Testis (tissue), 3 donors: ENCODE results near the gene TCL1A. TPM values are rescaled to one million over a fixed set of nuclear protein-coding genes. Genes with fewer than 3 reads are reported as not detected.

Source experiments
- DNase-seq: peaks from one replicate; pipeline ENCODE4 v3.0.0-alpha.2; 2019
- H3K27ac ChIP-seq, 2 donors: fragments of 200-600 bp; sonication (generic); one replicate each; pipeline ENCODE4 v1.5.1; 2019
- H3K27me3 ChIP-seq: fragments of 200-600 bp; sonication (generic); one replicate; pipeline ENCODE4 v1.5.1; 2019
- H3K36me3 ChIP-seq: fragments of 200-600 bp; sonication (generic); one replicate; pipeline ENCODE4 v1.5.1; 2017; ENCODE audit warnings: low read depth; ENCODE audit errors: missing control alignments
- H3K4me1 ChIP-seq: fragments of 200-600 bp; sonication (generic); one replicate; pipeline ENCODE4 v1.5.1; 2019
- H3K4me3 ChIP-seq, 2 donors: fragments of 200-600 bp; sonication (generic); one replicate each; pipeline ENCODE4 v1.5.1; 2017 to 2019
- H3K9me3 ChIP-seq: fragments of 200-600 bp; sonication (generic); one replicate; pipeline ENCODE4 v1.5.1; 2017
- POLR2A ChIP-seq: fragments of 450-650 bp; IDR thresholded peaks from one replicate; pipeline ENCODE4 v1.6.1; 2017; ENCODE audit warnings: antibody characterized with exemption, mild to moderate bottlenecking, moderate library complexity
- WGBS, 2 donors: methylation state at CpG; one replicate each; pipeline ENCODE4 v1.1.5; 2018; 5-methylcytosine and 5-hydroxymethylcytosine counted together
- intact Hi-C: fragments of 100-400 bp; cut with DNase I; formaldehyde crosslinking; loops from one replicate; pipeline ENCODE4 v1.15.1; 2023; ENCODE audit warnings: low total_unique reads
- polyA plus RNA-seq: library from polyadenylated mRNA; stranded (reverse); fragments of 350-450 nt; fragmentation: Illumina TruSeq; extraction: RNeasy Lipid Tissue Mini Kit (QIAGEN cat#74804); gene quantifications from one replicate; pipeline ENCODE4 v1.2.3, GENCODE V29; 2014; ENCODE audit warnings: low read depth, low replicate concordance; ENCODE audit not compliant: insufficient read depth
- small RNA-seq, 2 donors: library from RNA; depleted of rRNA; stranded (forward); fragments of <200 nt; gene quantifications; one replicate each; pipeline ENCODE3, GENCODE V24; 2016
- total RNA-seq, 2 donors: library from RNA; depleted of rRNA; stranded (reverse); fragments of >200 nt; gene quantifications; one replicate each; pipeline ENCODE4 v1.2.3, GENCODE V29; 2016
- TF ChIP-seq, protein P1 (sequence below), 3 experiments: fragments of 450-650 bp in 2 of 3; fragments of 200-600 bp in 1 of 3; sonication (generic) in 1 of 3; IDR thresholded peaks; one replicate each; pipeline ENCODE4 v1.5.1; 2016 to 2019; ENCODE audit warnings: antibody characterized with exemption in 3 of 3, mild to moderate bottlenecking in 2 of 3, moderate library complexity in 1 of 3

TCL1A gene
- total and polyA plus RNA-seq, 3 donors from 2014 or later, result 10.2 to 14.1 (median 13.7) TPM

DNA sequence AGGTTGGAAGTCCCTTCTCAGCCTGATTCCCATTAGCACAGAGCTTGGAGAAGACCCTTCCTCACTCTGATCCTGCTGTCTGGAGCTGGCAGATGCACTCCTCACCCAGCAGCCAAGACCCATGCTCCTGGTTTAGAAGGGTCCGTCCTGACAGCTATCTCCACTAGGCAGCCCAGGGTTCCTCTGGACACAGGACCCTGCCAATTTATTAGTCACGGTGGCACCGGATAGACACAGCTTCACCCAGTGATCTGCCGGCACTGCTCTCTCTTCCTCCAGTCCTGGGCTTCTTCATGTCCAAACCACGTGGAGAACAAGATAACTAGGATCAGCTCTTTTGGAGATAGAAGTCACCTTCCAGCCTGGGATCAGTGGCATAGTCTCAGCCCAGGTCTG, 53.9 kb downstream of the TCL1A start:
- H3K4me3 ChIP-seq, result no peak overlapping the region
- no peaks in the 10 kb centered on the region for H3K36me3 ChIP-seq
- no peak for DNase-seq
- H3K9me3 ChIP-seq, result no peaks in the 10 kb centered on the region
- intact Hi-C loops, result no loop called here
- no peak overlapping the region for H3K27ac ChIP-seq
- no peaks in the 10 kb centered on the region for H3K27me3 ChIP-seq
- no peaks in the 10 kb centered on the region for H3K4me1 ChIP-seq
- WGBS, 2 donors, result 51 to 80% methylated on average over 5 of the region's 5 CpGs
- TF ChIP-seq, protein P1, sequence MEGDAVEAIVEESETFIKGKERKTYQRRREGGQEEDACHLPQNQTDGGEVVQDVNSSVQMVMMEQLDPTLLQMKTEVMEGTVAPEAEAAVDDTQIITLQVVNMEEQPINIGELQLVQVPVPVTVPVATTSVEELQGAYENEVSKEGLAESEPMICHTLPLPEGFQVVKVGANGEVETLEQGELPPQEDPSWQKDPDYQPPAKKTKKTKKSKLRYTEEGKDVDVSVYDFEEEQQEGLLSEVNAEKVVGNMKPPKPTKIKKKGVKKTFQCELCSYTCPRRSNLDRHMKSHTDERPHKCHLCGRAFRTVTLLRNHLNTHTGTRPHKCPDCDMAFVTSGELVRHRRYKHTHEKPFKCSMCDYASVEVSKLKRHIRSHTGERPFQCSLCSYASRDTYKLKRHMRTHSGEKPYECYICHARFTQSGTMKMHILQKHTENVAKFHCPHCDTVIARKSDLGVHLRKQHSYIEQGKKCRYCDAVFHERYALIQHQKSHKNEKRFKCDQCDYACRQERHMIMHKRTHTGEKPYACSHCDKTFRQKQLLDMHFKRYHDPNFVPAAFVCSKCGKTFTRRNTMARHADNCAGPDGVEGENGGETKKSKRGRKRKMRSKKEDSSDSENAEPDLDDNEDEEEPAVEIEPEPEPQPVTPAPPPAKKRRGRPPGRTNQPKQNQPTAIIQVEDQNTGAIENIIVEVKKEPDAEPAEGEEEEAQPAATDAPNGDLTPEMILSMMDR (IDR thresholded peaks at IDR 0.05), result no peak
- TF ChIP-seq POLR2A, result no peak

Small RNA genes lying within 50 kb of the gene (small RNA-seq; reads per million reads assigned to genes)
- gene RF02193, result 0 reads per million in 2 donors

Other genes with a start within 250 kb of the TCL1A start
- 10 to 100 TPM; 37.6 to 38.9 TPM for gene SYNE3, start 197.5 kb downstream of the TCL1A start, total RNA-seq
- 8.3 TPM for gene SYNE3, start 197.5 kb downstream of the TCL1A start, polyA plus RNA-seq
- 10 to 100 TPM; 83.9 to 95.0 TPM for gene GLRX5, start 179.1 kb downstream of the TCL1A start, total RNA-seq
- 101 TPM for gene GLRX5, start 179.1 kb downstream of the TCL1A start, polyA plus RNA-seq
- 1 to 10 TPM; 3.7 to 5.6 TPM for gene TCL1B, start 27.7 kb downstream of the TCL1A start, total RNA-seq
- gene TCL1B, start 27.7 kb downstream of the TCL1A start, polyA plus RNA-seq, result 5.1 TPM
- 1 to 10 TPM; 3.9 to 4.2 TPM for gene TUNAR, start 162.7 kb upstream of the TCL1A start, total RNA-seq
- gene TUNAR, start 162.7 kb upstream of the TCL1A start, polyA plus RNA-seq, result 2.3 TPM